Measurements from ENCODE around the gene ARHGAP31.

DNA sequence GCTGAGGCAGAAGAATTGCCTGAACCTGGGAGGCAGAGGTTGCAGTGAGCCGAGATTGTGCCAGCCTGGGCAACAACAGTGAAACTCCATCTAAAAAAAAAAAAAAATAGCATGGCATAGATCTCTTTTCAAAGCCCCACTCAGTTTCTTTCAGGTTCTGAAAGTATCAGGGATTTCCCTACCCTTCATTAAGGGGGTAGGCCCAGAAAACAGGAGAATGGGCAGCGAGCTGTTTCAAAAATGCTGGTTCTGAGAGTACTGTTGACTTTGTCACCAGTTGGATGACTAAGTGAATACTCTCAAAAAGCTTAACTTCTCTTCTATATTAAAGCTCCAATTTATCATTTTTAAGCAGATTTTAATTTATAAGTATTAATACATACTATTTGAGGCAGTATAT, 72.8 kb downstream of the ARHGAP31 start:
- TF ChIP-seq SUZ12 (IDR thresholded peaks at IDR 0.05), result no peak
- TF ChIP-seq FOXK2 (IDR thresholded peaks at IDR 0.05), result no peak
- TF ChIP-seq FOXA1 (IDR thresholded peaks at IDR 0.05), result no peak
- TF ChIP-seq L3MBTL2 (conservative IDR thresholded peaks at IDR 0.05), result no peak
- TF ChIP-seq, protein P1, sequence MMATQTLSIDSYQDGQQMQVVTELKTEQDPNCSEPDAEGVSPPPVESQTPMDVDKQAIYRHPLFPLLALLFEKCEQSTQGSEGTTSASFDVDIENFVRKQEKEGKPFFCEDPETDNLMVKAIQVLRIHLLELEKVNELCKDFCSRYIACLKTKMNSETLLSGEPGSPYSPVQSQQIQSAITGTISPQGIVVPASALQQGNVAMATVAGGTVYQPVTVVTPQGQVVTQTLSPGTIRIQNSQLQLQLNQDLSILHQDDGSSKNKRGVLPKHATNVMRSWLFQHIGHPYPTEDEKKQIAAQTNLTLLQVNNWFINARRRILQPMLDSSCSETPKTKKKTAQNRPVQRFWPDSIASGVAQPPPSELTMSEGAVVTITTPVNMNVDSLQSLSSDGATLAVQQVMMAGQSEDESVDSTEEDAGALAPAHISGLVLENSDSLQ (IDR thresholded peaks at IDR 0.05), result no peak
- no peak for TF ChIP-seq TARDBP (IDR thresholded peaks at IDR 0.05)
- TF ChIP-seq ELF4 (IDR thresholded peaks at IDR 0.05), result no peak
- no peak for TF ChIP-seq SP1 (IDR thresholded peaks at IDR 0.05)
- no peak for TF ChIP-seq ZNF384 (IDR thresholded peaks at IDR 0.05)
- TF ChIP-seq BHLHE40 (IDR thresholded peaks at IDR 0.05; ENCODE audit: borderline replicate concordance), result no peak
- TF ChIP-seq HDGF (IDR thresholded peaks at IDR 0.05; ENCODE audit: borderline replicate concordance), result no peak
- no peak for TF ChIP-seq LEF1 (IDR thresholded peaks at IDR 0.05; ENCODE audit: borderline replicate concordance)

All from HEK293T (cell line).